Measurements from ENCODE around the gene SUMO3.

Gene SUMO3

DNA sequence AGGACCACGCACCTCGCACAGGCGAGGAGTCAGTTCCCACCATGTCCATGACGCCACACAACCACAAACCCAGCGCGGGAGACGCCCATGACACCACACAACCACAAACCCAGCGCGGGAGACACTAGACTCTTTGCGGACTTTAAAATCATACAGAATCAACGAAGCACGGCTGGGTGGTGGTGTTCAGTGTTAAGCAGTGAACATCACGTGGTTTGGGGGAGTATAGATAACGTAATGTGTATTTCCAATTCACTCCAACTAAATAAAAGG, 36.5 kb upstream of the SUMO3 start:
- H3K36me3 ChIP-seq = peaks cover 70% of the 10 kb centered on the region
- no peak for DNase-seq
- H3K9me3 ChIP-seq = no peaks in the 10 kb centered on the region
- no peak overlapping the region for H3K4me3 ChIP-seq (ENCODE audit: low read depth, low read length)
- TF ChIP-seq, protein P1, sequence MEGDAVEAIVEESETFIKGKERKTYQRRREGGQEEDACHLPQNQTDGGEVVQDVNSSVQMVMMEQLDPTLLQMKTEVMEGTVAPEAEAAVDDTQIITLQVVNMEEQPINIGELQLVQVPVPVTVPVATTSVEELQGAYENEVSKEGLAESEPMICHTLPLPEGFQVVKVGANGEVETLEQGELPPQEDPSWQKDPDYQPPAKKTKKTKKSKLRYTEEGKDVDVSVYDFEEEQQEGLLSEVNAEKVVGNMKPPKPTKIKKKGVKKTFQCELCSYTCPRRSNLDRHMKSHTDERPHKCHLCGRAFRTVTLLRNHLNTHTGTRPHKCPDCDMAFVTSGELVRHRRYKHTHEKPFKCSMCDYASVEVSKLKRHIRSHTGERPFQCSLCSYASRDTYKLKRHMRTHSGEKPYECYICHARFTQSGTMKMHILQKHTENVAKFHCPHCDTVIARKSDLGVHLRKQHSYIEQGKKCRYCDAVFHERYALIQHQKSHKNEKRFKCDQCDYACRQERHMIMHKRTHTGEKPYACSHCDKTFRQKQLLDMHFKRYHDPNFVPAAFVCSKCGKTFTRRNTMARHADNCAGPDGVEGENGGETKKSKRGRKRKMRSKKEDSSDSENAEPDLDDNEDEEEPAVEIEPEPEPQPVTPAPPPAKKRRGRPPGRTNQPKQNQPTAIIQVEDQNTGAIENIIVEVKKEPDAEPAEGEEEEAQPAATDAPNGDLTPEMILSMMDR (IDR thresholded peaks at IDR 0.05; ENCODE audit: low read depth, low read length) = no peak
- H3K27me3 ChIP-seq = no peaks in the 10 kb centered on the region
- H3K4me1 ChIP-seq = no peaks in the 10 kb centered on the region

DNA sequence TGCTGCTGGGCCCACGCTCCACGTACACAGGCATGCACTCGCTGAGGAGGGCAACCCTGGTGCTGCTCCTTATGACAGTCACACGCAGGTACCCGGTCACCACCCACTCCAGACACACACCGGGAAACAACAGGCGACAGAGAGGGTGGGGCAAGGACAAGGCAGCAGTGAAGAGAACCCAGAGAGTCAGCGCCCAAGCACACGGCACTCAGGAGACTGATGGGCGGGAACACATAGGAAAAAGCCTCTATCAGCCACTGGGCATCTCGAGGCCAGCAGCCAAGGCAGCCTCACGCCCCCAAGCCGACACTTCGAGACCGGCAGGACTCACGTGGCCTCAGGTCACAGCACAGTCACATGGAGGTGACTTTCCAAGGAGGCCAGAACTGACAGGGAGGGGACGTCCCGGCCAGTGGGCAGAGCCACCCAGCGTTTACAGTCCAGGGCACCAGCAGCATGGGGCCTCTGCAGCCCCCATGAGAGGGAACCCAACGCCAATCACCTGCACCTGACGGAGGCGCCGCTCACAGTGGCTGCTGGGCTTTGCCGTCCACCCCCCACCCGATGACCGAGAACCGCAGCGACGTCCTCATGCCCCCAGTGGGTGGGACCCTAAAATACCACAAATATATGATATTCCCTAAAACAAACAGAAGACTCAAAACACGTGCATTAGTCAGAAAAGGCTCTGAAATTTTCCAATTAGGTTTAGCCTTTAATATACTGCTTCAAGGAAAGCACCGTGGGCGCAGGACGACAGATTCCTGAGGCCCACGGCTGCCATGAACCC, 35.9 kb upstream of the SUMO3 start:
- H3K36me3 ChIP-seq = peaks cover 66% of the 10 kb centered on the region
- DNase-seq = no peak
- TF ChIP-seq, protein P1 (IDR thresholded peaks at IDR 0.05; ENCODE audit: low read depth, low read length) = no peak
- H3K4me3 ChIP-seq (ENCODE audit: low read depth, low read length) = no peak overlapping the region
- H3K9me3 ChIP-seq = no peaks in the 10 kb centered on the region
- no peaks in the 10 kb centered on the region for H3K4me1 ChIP-seq
- no peaks in the 10 kb centered on the region for H3K27me3 ChIP-seq

DNA sequence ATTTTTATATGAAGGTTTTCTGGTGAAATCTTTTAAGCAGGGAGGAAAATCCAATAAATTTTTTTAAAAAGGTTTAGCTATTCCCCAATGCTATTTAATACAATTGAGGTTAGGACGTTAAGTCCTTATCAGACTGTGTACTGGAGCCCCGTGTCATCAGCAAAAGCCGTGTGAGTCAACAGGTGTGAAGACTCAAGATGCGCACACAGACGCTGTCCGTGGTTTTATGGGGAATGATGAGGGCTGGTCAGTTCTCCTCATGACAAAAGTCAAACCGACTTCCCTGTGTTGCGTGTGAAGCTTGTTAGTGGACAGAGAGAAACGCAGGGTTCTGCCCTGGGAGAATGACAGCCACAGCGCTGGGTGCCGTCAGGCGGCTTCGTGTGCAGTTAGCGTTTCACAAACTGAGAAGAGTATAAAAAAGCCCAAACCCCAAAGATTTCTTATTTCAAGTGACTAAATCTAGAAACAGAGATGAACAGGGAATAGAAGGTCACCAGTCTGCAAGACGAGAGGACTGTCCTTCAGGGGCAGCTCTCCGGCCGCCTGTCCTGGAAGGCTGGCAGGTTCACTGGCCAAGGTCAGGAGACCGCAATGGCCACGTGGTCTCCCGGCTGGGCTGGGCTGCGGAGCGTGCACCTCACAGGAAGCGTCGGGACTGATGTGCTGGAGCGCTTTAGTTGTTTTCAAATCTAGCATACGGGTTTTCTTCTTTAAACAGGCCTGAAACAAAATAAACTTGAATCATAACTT, 33.2 kb upstream of the SUMO3 start:
- Histone ChIP-seq H3K27me3 (no peaks in the 10 kb centered on the region), H3K4me1 (0 out of 2 replicates have a peak, but pooled peaks cover 5% of the 10 kb centered on the region), H3K9me3 (no peaks in the 10 kb centered on the region), H3K36me3 (peaks cover 46% of the 10 kb centered on the region), H3K4me3 (ENCODE audit: low read depth, low read length) (no peak overlapping the region)
- TF ChIP-seq, protein P1 (IDR thresholded peaks at IDR 0.05; ENCODE audit: low read depth, low read length) = no peak
- no peak for DNase-seq

DNA sequence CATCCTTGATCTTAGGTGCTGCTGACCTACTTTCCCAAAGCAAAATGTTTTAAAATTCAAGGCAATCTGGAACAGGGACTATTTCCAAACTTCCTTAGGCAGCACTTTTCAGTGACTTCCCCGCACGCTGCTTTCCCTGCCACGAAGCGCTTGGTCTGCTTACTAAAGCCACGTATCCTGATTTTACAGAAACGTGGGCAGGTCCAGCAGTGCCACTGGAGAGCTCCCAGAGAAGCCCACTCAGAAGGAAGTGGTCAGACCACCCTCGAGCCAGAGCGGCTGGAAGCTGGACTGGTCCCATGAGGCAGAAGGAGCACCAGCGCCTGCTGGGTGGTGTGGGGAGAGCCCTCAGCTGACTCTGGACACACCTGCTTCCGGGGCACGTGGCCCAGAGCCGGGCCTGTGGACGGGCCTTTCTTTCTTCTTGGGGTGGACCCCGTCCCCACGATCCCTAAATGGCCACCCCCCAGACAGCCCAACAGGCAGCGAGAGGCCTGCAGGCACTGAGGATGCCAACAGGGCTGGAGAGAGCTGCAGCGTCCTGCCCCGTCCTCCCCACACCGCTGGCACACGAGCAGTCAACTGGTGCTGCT, 32.4 kb upstream of the SUMO3 start:
- no peaks in the 10 kb centered on the region for H3K9me3 ChIP-seq
- no peaks in the 10 kb centered on the region for H3K27me3 ChIP-seq
- TF ChIP-seq, protein P1 (IDR thresholded peaks at IDR 0.05; ENCODE audit: low read depth, low read length) = no peak
- H3K36me3 ChIP-seq = peaks cover 38% of the 10 kb centered on the region
- H3K4me3 ChIP-seq (ENCODE audit: low read depth, low read length) = no peak overlapping the region
- no peak for DNase-seq
- H3K4me1 ChIP-seq = 0 out of 2 replicates have a peak, but pooled peaks cover 5% of the 10 kb centered on the region

DNA sequence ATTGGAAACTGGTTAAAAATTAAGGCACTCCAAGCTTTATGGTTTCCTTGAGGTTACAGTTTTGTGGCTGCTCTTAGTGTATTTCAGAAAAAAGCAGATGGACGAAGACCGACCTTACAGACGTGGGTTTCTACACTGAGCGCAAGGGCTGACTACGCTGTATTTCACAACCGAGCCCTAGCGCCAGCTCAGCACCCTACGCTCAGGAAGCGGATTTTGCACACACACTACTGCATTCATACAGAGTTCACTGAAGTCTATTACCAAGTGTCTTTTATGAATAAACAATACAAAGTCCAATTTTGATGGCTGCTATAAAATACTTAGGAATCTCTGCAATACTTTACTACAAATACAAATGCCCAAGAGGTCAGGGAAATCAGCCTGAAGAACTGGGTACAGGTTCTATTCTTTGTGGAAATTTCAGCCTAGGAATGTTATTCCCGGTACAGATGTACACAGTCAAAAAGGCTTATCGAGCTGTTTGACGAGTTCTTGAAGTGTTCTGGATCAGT, 31.8 kb upstream of the SUMO3 start:
- no peaks in the 10 kb centered on the region for H3K27me3 ChIP-seq
- H3K9me3 ChIP-seq = no peaks in the 10 kb centered on the region
- H3K4me1 ChIP-seq = 0 out of 2 replicates have a peak, but pooled peaks cover 5% of the 10 kb centered on the region
- no peak for DNase-seq
- H3K4me3 ChIP-seq (ENCODE audit: low read depth, low read length) = no peak overlapping the region
- peaks cover 32% of the 10 kb centered on the region for H3K36me3 ChIP-seq
- TF ChIP-seq, protein P1 (IDR thresholded peaks at IDR 0.05; ENCODE audit: low read depth, low read length) = no peak
